ENCODE results near the gene ZNF200. TPM values are rescaled to one million over a fixed set of nuclear protein-coding genes. Genes with fewer than 3 reads are reported as not detected.

The ZNF200 gene
- total and polyA plus RNA-seq, 2 of the 13 experiments (the other 11 are each of a cell fraction or from before 2014, with no cell fraction given): 3.5 to 16.5 TPM

DNA sequence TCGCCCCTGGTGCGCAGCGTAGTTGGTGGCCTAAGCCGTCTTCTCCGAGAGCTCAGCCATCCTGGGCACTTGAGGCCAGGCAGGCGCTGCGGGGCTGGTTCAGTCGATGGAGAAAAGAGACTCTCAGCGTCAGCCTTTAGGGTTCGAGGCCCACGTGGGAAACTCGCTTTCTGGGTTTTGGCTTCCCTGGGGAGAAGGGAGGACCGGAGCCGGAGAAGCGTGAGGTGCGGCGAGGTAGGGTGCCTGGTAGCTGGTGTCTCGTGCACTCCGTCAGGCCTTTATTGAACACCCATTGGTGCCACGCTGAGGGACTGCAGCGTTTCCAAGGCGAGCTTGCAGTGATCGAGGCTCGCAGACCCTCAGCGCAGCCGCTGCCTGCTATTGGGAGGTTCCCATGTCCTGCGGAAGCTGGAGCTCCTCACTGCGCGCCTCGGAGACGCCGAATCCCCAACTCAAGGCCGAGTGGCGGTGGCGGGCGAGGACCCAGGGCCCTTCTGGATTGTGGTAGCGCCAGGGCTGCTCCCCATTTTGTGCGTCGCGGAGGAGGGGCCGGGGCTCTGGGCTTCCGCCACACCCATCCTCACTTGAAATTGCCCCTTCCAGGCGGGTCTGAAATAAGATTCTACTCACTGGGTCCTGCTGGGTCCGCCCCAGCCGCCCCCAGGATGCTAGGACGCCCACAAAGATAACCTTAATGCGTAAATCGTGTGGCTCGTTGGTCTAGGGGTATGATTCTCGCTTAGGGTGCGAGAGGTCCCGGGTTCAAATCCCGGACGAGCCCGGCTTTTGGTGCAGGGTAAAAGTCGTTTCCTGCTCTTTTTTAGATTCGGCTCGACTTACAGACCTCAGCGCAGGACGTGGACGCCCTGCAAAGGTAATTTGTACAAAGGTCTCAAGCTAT is 45.8 kb downstream of the ZNF200 start (continued):
- 0 out of 2 replicates have a peak, but pooled peaks have one; percentile 30 for TF ChIP-seq ZSCAN20 (CRISPR knock-in tag; IDR thresholded peaks at IDR 0.05; ENCODE audit: borderline replicate concordance)
- TF ChIP-seq HNRNPUL1 (IDR thresholded peaks at IDR 0.05; ENCODE audit: low read depth, low read length): no peak
- no peak for TF ChIP-seq SNAI1 (CRISPR knock-in tag; IDR thresholded peaks at IDR 0.05; ENCODE audit: borderline replicate concordance)
- no peak for TF ChIP-seq CCAR2 (optimal IDR thresholded peaks at IDR 0.05; ENCODE audit: low read depth, low read length)
- TF ChIP-seq PHB2 (IDR thresholded peaks at IDR 0.05; ENCODE audit: partially characterized antibody): no peak
- no peak for TF ChIP-seq SRF (IDR thresholded peaks at IDR 0.05; ENCODE audit: low read depth, low read length)
- TF ChIP-seq BRCA1 (CRISPR knock-in tag; IDR thresholded peaks at IDR 0.05): no peak
- TF ChIP-seq, protein P1, sequence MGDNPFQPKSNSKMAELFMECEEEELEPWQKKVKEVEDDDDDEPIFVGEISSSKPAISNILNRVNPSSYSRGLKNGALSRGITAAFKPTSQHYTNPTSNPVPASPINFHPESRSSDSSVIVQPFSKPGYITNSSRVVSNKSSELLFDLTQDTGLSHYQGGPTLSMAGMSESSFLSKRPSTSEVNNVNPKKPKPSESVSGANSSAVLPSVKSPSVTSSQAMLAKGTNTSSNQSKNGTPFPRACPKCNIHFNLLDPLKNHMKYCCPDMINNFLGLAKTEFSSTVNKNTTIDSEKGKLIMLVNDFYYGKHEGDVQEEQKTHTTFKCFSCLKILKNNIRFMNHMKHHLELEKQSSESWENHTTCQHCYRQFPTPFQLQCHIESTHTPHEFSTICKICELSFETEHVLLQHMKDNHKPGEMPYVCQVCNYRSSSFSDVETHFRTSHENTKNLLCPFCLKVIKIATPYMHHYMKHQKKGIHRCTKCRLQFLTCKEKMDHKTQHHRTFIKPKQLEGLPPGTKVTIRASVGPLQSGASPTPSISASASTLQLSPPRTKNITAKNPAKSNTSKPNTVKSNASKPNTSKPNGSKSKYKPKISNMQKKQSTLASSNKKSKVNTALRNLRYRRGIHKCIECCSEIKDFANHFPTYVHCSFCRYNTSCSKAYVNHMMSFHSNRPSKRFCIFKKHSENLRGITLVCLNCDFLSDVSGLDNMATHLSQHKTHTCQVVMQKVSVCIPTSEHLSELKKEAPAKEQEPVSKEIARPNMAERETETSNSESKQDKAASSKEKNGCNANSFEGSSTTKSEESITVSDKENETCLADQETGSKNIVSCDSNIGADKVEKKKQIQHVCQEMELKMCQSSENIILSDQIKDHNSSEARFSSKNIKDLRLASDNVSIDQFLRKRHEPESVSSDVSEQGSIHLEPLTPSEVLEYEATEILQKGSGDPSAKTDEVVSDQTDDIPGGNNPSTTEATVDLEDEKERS (CRISPR knock-in tag; IDR thresholded peaks at IDR 0.05): no peak
- no peak for TF ChIP-seq ATF6 (CRISPR knock-in tag; conservative IDR thresholded peaks at IDR 0.05)
- TF ChIP-seq CBFB (CRISPR knock-in tag; IDR thresholded peaks at IDR 0.05): 0 out of 2 replicates have a peak, but pooled peaks have one; percentile 11
- no peak for TF ChIP-seq MAZ (IDR thresholded peaks at IDR 0.05; ENCODE audit: borderline replicate concordance, low read depth, low read length)
- no peak for TF ChIP-seq MAZ (CRISPR knock-in tag; IDR thresholded peaks at IDR 0.05; ENCODE audit: low read depth)
- TF ChIP-seq MAX (IDR thresholded peaks at IDR 0.05): peak; percentile 79
- TF ChIP-seq NFKB2 (CRISPR knock-in tag; IDR thresholded peaks at IDR 0.05; ENCODE audit: borderline replicate concordance): peak; percentile 52; the same call in 1 of the 2 replicates
- TF ChIP-seq SNAPC2 (CRISPR knock-in tag; IDR thresholded peaks at IDR 0.05): no peak
- TF ChIP-seq ZNF431 (CRISPR knock-in tag; IDR thresholded peaks at IDR 0.05; ENCODE audit: borderline replicate concordance, low read depth): no peak
- TF ChIP-seq PAF1 (CRISPR knock-in tag; IDR thresholded peaks at IDR 0.05): no peak
- peak; percentile 46; the same call in 1 of the 2 replicates for TF ChIP-seq ZNF546 (CRISPR knock-in tag; conservative IDR thresholded peaks at IDR 0.05)
- TF ChIP-seq ZBTB26 (CRISPR knock-in tag; IDR thresholded peaks at IDR 0.05; ENCODE audit: borderline replicate concordance): no peak
- TF ChIP-seq, protein P2, sequence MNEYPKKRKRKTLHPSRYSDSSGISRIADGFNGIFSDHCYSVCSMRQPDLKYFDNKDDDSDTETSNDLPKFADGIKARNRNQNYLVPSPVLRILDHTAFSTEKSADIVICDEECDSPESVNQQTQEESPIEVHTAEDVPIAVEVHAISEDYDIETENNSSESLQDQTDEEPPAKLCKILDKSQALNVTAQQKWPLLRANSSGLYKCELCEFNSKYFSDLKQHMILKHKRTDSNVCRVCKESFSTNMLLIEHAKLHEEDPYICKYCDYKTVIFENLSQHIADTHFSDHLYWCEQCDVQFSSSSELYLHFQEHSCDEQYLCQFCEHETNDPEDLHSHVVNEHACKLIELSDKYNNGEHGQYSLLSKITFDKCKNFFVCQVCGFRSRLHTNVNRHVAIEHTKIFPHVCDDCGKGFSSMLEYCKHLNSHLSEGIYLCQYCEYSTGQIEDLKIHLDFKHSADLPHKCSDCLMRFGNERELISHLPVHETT (CRISPR knock-in tag; conservative IDR thresholded peaks at IDR 0.05): no peak
- TF ChIP-seq SP2 (CRISPR knock-in tag; IDR thresholded peaks at IDR 0.05): no peak
- TF ChIP-seq NPAS2 (CRISPR knock-in tag; IDR thresholded peaks at IDR 0.05; ENCODE audit: borderline replicate concordance): no peak

All from HepG2 (cell line).